Naive thymus-derived CD4-positive, alpha-beta T cell (primary cell): ENCODE measurements around the gene TACC2. TPM values are rescaled to one million over a fixed set of nuclear protein-coding genes. Genes with fewer than 3 reads are reported as not detected.

Source experiments
- ATAC-seq: fragments of 150-1000 bp; cut with Tn5 transposase; 2 replicates; pipeline ENCODE4 v1.10.0; 2021; ENCODE audit warnings: mild to moderate bottlenecking, moderate library complexity
- CTCF ChIA-PET: fragments of 350-600 bp; sonication (Branson Sonifier 250); formaldehyde crosslinking; loops from one replicate; lab custom pipeline; 2021; ENCODE audit warnings: antibody characterized with exemption; lab: Charles Lee
- POLR2A ChIA-PET: fragments of 350-600 bp; sonication (Branson Sonifier 250); formaldehyde crosslinking; loops from one replicate; lab custom pipeline; 2021; ENCODE audit warnings: antibody characterized with exemption, inconsistent platforms; lab: Charles Lee
- DNase-seq, 9 donors: peaks; one replicate each; pipeline versions ENCODE4 v3.0.0 to v3.0.0-alpha.2; 2020 to 2022; ENCODE audit warnings: mixed read lengths in 1 of 9
- H3K27ac ChIP-seq: one replicate; pipeline ENCODE4 v1.7.0; 2013; ENCODE audit warnings: mild to moderate bottlenecking, low read depth, low read length, moderate library complexity
- H3K27me3 ChIP-seq, 2 donors: one replicate each; pipeline ENCODE4 v1.7.0; 2013; ENCODE audit warnings: low read length in 2 of 2, mild to moderate bottlenecking in 2 of 2, moderate library complexity in 2 of 2; ENCODE audit not compliant: control insufficient read depth in 2 of 2, insufficient read depth in 2 of 2
- H3K36me3 ChIP-seq, 3 experiments: 1 replicate in 2 of 3; 2 replicates in 1 of 3; pipeline ENCODE4 v1.7.0; 2013; ENCODE audit warnings: low read length in 3 of 3, mild to moderate bottlenecking in 3 of 3, moderate library complexity in 1 of 3; ENCODE audit not compliant: insufficient read depth in 3 of 3, control insufficient read depth in 2 of 3
- H3K4me1 ChIP-seq, 2 donors: one replicate each; pipeline ENCODE4 v1.7.0; 2013; ENCODE audit warnings: low read length in 2 of 2, mild to moderate bottlenecking in 2 of 2, moderate library complexity in 1 of 2; ENCODE audit not compliant: control insufficient read depth in 2 of 2, insufficient read depth in 2 of 2
- H3K4me3 ChIP-seq: 2 replicates; pipeline ENCODE4 v1.7.0; 2013; ENCODE audit warnings: mild to moderate bottlenecking, low read length
- H3K9me3 ChIP-seq, 3 experiments: 1 replicate in 2 of 3; 2 replicates in 1 of 3; pipeline ENCODE4 v1.7.0; 2013; ENCODE audit warnings: low read length in 3 of 3; ENCODE audit not compliant: control insufficient read depth in 2 of 3
- H3K27ac Mint-ChIP-seq, 9 donors: one replicate each; pipeline ENCODE4 v1.8.0; 2020 to 2022; ENCODE audit warnings: mixed read lengths in 9 of 9, mild to moderate bottlenecking in 8 of 9, moderate library complexity in 5 of 9, inconsistent platforms in 2 of 9
- H3K27me3 Mint-ChIP-seq, 5 donors: one replicate each; pipeline ENCODE4 v1.8.0; 2021 to 2022; ENCODE audit warnings: mixed read lengths in 5 of 5, mild to moderate bottlenecking in 1 of 5
- H3K36me3 Mint-ChIP-seq, 5 donors: one replicate each; pipeline ENCODE4 v1.8.0; 2020 to 2022; ENCODE audit warnings: mixed read lengths in 5 of 5, mild to moderate bottlenecking in 3 of 5, inconsistent platforms in 1 of 5
- H3K4me1 Mint-ChIP-seq, 7 donors: one replicate each; pipeline ENCODE4 v1.8.0; 2020 to 2022; ENCODE audit warnings: mixed read lengths in 7 of 7, mild to moderate bottlenecking in 3 of 7, inconsistent platforms in 1 of 7
- H3K4me3 Mint-ChIP-seq, 10 donors: one replicate each; pipeline ENCODE4 v1.8.0; 2020 to 2022; ENCODE audit warnings: mild to moderate bottlenecking in 10 of 10, mixed read lengths in 10 of 10, moderate library complexity in 6 of 10, inconsistent platforms in 2 of 10
- H3K9me3 Mint-ChIP-seq, 11 donors: one replicate each; pipeline ENCODE4 v1.8.0; 2020 to 2022; ENCODE audit warnings: mixed read lengths in 11 of 11, mild to moderate bottlenecking in 4 of 11, inconsistent platforms in 1 of 11, moderate library complexity in 1 of 11
- intact Hi-C, 2 donors: fragments of 100-400 bp; cut with micrococcal nuclease; formaldehyde crosslinking; loops; one replicate each; pipeline ENCODE4 v1.15.1; 2023
- polyA plus RNA-seq, 2 donors: library from polyadenylated mRNA; unstranded; fragments of 300-500 nt; fragmentation: Illumina TruSeq; gene quantifications; one replicate each; pipeline ENCODE4 v1.2.3, GENCODE V29; 2021
- total RNA-seq, 6 experiments: library from RNA in 5 of 6; stranded (reverse) in 5 of 6; gene quantifications; 1 replicate in 5 of 6; 2 replicates in 1 of 6; pipeline ENCODE4 v1.2.3 and lab custom pipeline; 2021 to 2026

Gene TACC2
- total and polyA plus RNA-seq, 7 experiments from 2014 or later = 0.16 TPM; not detected in 6

DNA sequence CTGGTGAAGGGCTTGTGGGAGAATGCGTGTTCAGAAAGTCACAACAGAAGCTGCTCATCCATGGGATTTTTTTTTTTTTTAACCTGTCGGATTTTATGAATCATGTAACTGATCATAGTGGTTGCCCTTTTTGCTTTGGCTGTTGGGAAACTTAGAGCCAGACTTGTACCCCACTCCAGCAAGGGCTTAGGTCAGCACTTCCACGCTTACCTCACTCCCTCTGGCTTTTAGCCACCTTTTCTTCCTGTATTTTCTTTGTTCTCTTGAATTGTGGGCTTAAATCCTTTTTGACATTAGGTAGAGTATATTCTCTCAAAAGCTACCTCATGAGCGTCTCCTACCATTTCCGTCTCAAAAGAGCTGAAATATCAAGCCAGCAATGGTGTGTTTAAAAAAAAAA, 168.5 kb downstream of the TACC2 start:
- H3K4me3 Mint-ChIP-seq = no peak overlapping the region
- Histone ChIP-seq H3K9me3 (no peaks in the 10 kb centered on the region), H3K36me3 (no peaks in the 10 kb centered on the region), H3K27me3 (no peaks in the 10 kb centered on the region), H3K4me3 (no peak overlapping the region), H3K4me1 (no peaks in the 10 kb centered on the region), H3K27ac (no peak overlapping the region)
- H3K27me3 Mint-ChIP-seq = peaks cover 20 to 60% (median 44%) of the 10 kb centered on the region in 5 donors
- H3K4me1 Mint-ChIP-seq = peaks cover 0 to 6% (median 0%) of the 10 kb centered on the region in 7 donors
- intact Hi-C loops = no loop called here
- no peak for DNase-seq
- ATAC-seq = no peak
- ChIA-PET CTCF (no interaction called here), POLR2A (no interaction called here)
- no peaks in the 10 kb centered on the region for H3K9me3 Mint-ChIP-seq
- H3K36me3 Mint-ChIP-seq = no peaks in the 10 kb centered on the region
- H3K27ac Mint-ChIP-seq = no peak overlapping the region

DNA sequence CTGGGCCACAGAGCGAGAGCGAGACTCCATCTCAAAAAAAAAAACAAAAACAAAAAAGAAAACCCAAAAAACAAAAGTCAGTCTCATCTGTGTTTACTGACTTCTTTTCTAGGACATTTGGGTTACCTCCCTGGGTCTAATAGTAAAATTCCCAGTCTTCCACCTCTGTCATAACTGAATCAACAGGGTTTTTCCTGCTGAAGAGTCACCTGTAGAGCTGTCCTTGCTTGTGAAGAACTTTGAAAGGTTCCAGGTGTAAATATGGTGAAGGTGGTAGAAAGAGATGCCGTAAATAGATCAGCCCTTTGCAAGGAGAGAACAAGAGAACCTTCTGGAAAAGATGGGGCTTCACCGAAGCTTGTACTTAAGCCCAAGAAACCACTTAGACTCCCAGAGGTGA, 169.4 kb downstream of the TACC2 start:
- Histone ChIP-seq H3K4me1 (no peaks in the 10 kb centered on the region), H3K27me3 (no peaks in the 10 kb centered on the region), H3K4me3 (no peak overlapping the region), H3K9me3 (no peaks in the 10 kb centered on the region), H3K36me3 (no peaks in the 10 kb centered on the region), H3K27ac (no peak overlapping the region)
- CTCF ChIA-PET = no interaction called here
- DNase-seq (no peak), ATAC-seq (no peak)
- H3K36me3 Mint-ChIP-seq = no peaks in the 10 kb centered on the region
- no peak overlapping the region for H3K4me3 Mint-ChIP-seq
- no peaks in the 10 kb centered on the region for H3K9me3 Mint-ChIP-seq
- POLR2A ChIA-PET = no interaction called here
- peaks cover 27 to 60% (median 44%) of the 10 kb centered on the region in 5 donors for H3K27me3 Mint-ChIP-seq
- H3K27ac Mint-ChIP-seq = no peak overlapping the region
- H3K4me1 Mint-ChIP-seq = peaks cover 0 to 7% (median 0%) of the 10 kb centered on the region in 7 donors
- intact Hi-C loops = no loop called here

GRCh38 chr10:122159141-122159970, 170.4 kb downstream of the TACC2 start:
- CTCF ChIA-PET = no interaction called here
- intact Hi-C loops = no loop called here
- ATAC-seq (no peak), DNase-seq (no peak)
- H3K4me1 ChIP-seq = no peaks in the 10 kb centered on the region
- H3K27me3 ChIP-seq = no peaks in the 10 kb centered on the region
- peaks cover 34 to 61% (median 48%) of the 10 kb centered on the region in 5 donors for H3K27me3 Mint-ChIP-seq
- no peaks in the 10 kb centered on the region for H3K36me3 ChIP-seq
- H3K27ac Mint-ChIP-seq = no peak overlapping the region
- no peak overlapping the region for H3K27ac ChIP-seq
- H3K36me3 Mint-ChIP-seq = no peaks in the 10 kb centered on the region
- no peak overlapping the region for H3K4me3 Mint-ChIP-seq
- H3K9me3 Mint-ChIP-seq = no peaks in the 10 kb centered on the region
- no peak overlapping the region for H3K4me3 ChIP-seq
- H3K9me3 ChIP-seq = no peaks in the 10 kb centered on the region
- POLR2A ChIA-PET = no interaction called here
- peaks cover 0 to 12% (median 4%) of the 10 kb centered on the region in 7 donors for H3K4me1 Mint-ChIP-seq

- intact Hi-C loops = no loop called here
Observed at GRCh38 chr10:122161795-122162194, 172.8 kb downstream of the TACC2 start.

DNA sequence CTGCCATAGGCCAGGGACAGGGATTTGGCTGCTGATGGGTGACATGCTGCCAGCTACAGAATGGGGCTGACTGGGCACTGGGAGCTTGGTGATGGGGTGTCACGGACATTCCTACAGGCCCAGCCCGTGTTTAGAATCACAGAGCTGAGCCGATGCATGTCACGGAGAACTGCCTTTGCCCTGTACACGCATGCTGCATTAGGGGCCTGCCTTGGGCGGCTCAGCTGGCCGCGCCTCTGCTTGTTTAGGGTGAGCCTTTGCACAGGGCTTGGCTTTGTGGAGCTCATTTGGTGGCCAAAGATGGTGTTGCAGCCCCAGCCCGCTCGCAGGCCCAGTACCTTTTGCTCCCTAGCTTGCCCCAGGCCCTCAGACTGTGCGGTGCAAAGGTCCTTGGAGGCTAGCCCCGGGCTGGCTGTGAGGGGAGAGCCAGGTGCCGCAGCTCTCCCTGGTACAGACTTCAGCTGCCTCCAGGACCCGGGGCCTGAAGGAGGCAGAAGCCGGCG, 173.8 kb downstream of the TACC2 start:
- peaks cover 0 to 2% (median 0%) of the 10 kb centered on the region in 11 donors for H3K9me3 Mint-ChIP-seq
- ATAC-seq = no peak
- H3K4me1 Mint-ChIP-seq = peaks cover 0 to 16% (median 10%) of the 10 kb centered on the region in 7 donors
- H3K27me3 Mint-ChIP-seq = peaks cover 53 to 79% (median 66%) of the 10 kb centered on the region in 5 donors
- H3K4me3 ChIP-seq = no peak overlapping the region
- H3K36me3 Mint-ChIP-seq = no peaks in the 10 kb centered on the region
- H3K4me3 Mint-ChIP-seq = peak overlapping the region in 3 of 10 donors; percentile 3 to 35 (median 9)
- no peak for DNase-seq
- no peaks in the 10 kb centered on the region for H3K27me3 ChIP-seq
- intact Hi-C loops = no loop called here
- no peak overlapping the region for H3K27ac Mint-ChIP-seq
- ChIA-PET POLR2A (no interaction called here), CTCF (no interaction called here)
- no peak overlapping the region for H3K27ac ChIP-seq
- H3K9me3 ChIP-seq = no peaks in the 10 kb centered on the region
- H3K36me3 ChIP-seq = no peaks in the 10 kb centered on the region
- H3K4me1 ChIP-seq = no peaks in the 10 kb centered on the region

More at GRCh38 chr10:122161795-122162194, 172.8 kb downstream of the TACC2 start:
- Histone ChIP-seq H3K36me3 (no peaks in the 10 kb centered on the region), H3K27me3 (no peaks in the 10 kb centered on the region), H3K27ac (no peak overlapping the region), H3K4me3 (no peak overlapping the region), H3K4me1 (no peaks in the 10 kb centered on the region), H3K9me3 (no peaks in the 10 kb centered on the region)
- Mint-ChIP-seq H3K27me3 (peaks cover 56 to 78% (median 62%) of the 10 kb centered on the region in 5 donors), H3K4me3 (peak overlapping the region in 1 of 10 donors; percentile 9), H3K4me1 (peaks cover 0 to 16% (median 10%) of the 10 kb centered on the region in 7 donors), H3K27ac (no peak overlapping the region), H3K9me3 (peaks cover 0 to 2% (median 0%) of the 10 kb centered on the region in 11 donors), H3K36me3 (no peaks in the 10 kb centered on the region)
- CTCF ChIA-PET = no interaction called here
- DNase-seq (no peak), ATAC-seq (no peak)
- POLR2A ChIA-PET = no interaction called here

DNA sequence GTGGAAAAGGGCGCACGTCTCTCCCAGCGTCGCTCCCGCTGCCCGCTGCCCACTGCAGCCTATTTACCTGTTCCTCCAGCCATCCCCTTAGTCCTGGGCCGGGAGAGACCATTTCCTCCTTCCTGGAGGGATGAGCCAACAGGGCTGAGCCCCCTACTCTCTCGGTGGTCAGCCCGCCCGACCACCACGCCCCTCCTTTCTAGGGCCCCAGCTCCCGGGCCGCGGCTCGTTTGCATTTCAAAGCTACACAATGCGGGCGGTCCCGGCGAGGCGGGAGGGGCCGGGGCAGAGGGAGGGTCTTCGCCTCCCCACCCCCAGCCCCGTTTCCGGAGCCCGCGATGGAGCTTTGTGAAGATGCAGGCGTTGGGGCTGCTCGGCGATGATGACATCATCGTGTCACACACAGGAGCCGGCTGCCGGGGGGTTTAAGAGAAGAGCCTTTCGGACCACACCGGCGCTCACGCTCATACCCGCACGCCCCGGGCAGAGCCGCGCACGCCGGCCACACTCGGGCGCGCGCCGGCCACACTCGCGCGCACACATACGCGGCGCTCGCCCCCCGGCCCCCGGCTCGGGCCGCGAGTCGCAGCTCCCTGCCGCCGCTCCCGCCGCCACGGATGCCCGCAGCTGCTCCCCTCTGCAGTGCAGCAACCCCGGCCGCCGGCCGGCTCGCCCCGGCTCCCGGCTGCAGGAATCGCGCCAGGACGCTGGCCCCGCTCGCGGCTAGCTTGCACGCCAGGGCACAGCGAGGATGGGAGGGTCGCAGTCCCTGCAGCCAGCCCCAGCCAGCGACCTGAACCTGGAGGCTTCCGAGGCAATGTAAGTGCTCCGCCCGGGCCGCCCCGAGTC, 174.4 kb downstream of the TACC2 start:
- ChIA-PET POLR2A (no interaction called here), CTCF (no interaction called here)
- intact Hi-C loops = no loop called here
- Mint-ChIP-seq H3K27me3 (peaks cover 52 to 73% (median 67%) of the 10 kb centered on the region in 5 donors), H3K9me3 (peaks cover 0 to 2% (median 0%) of the 10 kb centered on the region in 11 donors), H3K27ac (no peak overlapping the region), H3K4me1 (peaks cover 0 to 16% (median 10%) of the 10 kb centered on the region in 7 donors), H3K4me3 (peak overlapping the region in 4 of 10 donors; percentile 28 to 72 (median 50)), H3K36me3 (no peaks in the 10 kb centered on the region)
- ATAC-seq = no peak
- no peak for DNase-seq
- Histone ChIP-seq H3K27me3 (no peaks in the 10 kb centered on the region), H3K36me3 (no peaks in the 10 kb centered on the region), H3K4me3 (no peak overlapping the region), H3K9me3 (no peaks in the 10 kb centered on the region), H3K4me1 (no peaks in the 10 kb centered on the region), H3K27ac (no peak overlapping the region)
